Skin of body (tissue), 2 donors: ENCODE data around the gene RNU6-9. TPM values are rescaled to one million over a fixed set of nuclear protein-coding genes. Genes with fewer than 3 reads are reported as not detected.
"Not testable (repeated sequence)": the region's sequence is repeated elsewhere in the genome, so short reads cannot be mapped to it uniquely, and the experiment has no call there.

Experiments used
- DNase-seq: peaks from one replicate; lab custom pipeline; 2025; lab: John Stamatoyannopoulos, UW
- total RNA-seq: library from RNA; depleted of rRNA; stranded (reverse); fragments of >200 nt; gene quantifications from one replicate; pipeline ENCODE4 v1.2.3, GENCODE V29; 2014

Gene RNU6-9
- total RNA-seq, 1 donor from 2014 or later, result not detected

DNA sequence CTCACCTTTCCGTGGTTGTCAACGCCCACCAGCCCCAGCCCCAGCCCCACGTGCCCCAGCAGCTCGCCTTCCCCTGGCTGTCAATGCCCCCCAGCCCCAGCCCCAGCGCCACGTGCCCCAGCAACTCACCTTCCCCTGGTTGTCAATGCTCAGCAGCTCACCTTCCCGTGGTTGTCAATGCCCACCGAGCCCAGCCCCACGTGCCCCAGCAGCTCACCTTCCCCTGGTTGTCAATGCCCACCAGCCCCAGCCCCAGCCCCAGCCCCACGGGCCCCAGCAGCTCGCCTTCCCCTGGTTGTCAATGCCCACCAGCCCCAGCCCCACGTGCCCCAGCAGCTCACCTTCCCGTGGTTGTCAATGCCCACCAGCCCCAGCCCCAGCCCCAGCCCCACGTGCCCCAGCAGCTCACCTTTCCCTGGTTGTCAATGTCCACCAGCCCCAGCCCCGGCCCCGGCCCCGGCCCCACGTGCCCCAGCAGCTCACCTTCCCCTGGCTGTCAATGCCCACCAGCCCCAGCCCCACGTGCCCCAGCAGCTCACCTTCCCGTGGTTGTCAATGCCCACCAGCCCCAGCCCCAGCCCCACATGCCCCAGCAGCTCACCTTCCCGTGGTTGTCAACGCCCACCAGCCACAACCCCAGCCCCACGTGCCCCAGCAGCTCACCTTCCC is 15.2 kb upstream of the RNU6-9 start:
- DNase-seq, result not testable (repeated sequence)

DNA sequence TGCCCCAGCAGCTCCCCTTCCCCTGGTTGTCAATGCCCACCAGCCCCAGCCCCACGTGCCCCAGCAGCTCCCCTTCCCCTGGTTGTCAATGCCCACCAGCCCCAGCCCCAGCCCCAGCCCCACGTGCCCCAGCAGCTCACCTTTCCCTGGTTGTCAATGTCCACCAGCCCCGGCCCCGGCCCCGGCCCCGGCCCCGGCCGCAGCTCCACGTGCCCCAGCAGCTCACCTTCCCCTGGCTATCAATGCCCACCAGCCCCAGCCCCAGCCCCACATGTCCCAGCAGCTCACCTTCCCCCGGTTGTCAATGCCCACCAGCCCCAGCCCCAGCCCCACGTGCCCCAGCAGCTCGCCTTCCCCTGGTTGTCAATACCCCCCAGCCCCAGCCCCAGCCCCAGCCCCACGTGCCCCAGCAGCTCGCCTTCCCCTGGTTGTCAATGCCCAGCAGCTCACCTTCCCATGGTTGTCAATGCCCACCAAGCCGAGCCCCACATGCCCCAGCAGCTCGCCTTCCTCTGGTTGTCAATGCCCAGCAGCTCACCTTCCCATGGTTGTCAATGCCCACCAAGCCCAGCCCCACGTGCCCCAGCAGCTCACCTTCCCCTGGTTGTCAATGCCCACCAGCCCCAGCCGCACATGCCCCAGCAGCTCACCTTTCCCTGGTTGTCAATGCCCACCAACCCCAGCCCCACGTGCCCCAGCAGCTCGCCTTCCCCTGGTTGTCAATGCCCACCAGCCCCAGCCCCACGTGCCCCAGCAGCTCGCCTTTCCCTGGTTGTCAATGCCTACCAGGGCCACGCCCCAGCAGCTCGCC is 14.3 kb upstream of the RNU6-9 start:
- not testable (repeated sequence) for DNase-seq

DNA sequence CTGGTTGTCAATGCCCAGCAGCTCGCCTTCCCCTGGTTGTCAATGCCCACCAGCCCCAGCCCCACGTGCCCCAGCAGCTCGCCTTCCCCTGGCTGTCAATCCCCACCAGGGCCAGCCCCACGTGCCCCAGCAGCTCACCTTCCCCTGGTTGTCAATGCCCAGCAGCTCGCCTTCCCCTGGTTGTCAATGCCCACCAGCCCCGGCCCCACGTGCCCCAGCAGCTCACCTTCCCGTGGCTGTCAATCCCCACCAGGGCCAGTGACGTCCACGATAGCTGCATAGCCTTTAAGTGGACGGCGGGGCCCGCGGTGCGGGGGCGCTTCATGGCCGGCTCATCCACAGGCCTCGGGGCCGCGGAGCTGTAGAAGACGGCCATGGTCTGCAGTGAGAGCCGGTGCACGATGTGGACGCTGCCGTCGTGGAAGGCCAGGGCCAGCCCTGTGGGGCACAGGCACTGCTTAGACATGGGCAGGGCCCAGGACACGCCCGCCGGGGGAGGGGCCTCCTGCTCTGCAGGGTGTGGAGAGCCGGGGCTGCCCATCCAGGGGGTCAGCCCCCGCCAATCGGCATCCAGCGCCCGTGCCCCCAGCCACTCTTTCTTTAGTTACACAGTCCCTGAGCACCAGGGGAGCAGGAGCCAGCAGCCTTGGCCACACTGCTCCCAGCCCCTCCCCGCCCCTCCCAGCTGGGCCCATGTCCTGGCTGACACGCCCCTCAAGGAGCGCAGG is 13.4 kb upstream of the RNU6-9 start:
- DNase-seq, result no peak

DNA sequence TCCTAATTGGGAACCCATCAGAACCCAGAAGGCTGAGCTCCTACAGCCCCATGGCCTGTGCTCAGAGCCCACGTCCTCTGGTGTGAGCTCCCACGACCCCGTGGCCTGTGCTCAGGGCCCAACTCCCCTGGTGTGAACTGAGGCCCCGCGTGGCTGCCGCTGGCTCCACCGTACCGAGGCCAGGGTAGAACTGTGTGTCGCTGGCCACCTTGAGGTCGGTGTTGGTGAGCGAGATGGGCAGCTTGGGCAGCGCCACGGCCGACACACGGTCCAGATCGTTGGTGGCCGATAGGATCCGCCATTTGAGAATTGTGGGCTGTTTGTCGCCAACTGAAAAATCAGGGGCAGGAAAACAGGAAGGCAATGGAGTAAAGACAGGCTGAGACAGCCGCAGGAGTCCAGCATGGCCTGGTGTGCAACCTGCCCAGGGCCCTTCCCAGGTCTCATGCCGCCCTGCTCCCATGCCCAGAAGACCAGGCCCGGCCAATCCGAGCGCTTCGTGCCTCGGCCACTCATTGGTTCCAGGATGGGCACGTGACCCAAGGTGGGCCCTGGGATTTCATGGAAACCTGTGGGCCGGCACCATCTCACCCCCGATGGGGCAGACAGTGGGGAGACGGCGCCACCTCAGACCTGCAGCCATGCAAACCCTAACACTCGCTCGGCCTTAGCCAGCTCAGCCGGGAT is 11.8 kb upstream of the RNU6-9 start:
- no peak for DNase-seq

DNA sequence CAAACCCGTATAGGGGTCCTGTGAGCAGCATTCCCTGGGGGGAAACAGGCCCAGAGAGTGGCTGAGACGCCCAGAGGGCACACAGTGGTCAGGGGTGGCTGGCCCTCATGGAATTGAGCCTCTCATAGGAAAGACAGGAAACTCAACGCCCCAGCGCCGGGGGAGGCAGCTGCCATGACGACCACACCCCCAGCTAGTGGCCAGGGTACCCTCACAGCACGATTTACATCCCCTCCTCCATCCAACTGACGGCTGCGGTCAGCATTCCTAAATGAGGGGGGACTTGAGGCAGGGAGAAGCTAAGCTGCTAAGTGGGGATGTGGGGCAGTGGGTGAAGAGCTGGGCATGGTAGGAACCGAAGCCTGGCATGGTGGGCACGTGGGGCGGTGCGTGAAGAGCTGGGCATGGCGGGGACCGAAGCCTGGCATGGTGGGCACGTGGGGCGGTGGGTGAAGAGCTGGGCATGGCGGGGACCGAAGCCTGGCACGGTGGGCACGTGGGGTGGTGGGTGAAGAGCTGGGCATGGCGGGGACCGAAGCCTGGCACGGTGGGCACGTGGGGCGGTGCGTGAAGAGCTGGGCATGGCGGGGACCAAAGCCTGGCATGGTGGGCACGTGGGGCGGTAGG is 10.3 kb upstream of the RNU6-9 start:
- no peak for DNase-seq

DNA sequence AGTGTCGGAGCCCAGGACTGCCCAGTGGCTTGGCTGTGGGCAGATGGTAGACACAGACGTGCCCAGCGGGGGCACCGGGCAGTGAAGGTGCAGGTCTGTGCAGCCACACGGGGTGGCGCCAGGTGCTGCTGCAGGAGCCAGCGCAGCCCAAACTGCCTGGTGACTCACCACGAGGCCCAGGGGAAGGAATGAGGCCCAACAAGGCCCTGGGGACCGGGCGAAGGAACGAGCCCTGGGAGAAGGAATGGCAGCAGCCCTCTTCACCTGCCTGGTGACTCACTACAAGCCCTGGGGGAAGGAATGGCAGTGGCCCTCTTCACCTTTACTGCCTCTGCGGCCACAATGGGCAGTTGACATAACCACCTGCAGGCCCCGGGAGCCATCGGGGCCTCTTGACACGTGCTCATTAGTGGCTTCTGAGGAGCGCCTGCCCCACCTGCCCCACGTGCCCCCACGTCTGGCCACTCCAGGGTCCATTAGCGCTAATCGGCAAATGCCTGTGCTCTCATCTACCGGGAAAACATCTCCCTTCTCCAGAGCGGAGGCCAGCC is 9.5 kb upstream of the RNU6-9 start:
- no peak for DNase-seq

DNA sequence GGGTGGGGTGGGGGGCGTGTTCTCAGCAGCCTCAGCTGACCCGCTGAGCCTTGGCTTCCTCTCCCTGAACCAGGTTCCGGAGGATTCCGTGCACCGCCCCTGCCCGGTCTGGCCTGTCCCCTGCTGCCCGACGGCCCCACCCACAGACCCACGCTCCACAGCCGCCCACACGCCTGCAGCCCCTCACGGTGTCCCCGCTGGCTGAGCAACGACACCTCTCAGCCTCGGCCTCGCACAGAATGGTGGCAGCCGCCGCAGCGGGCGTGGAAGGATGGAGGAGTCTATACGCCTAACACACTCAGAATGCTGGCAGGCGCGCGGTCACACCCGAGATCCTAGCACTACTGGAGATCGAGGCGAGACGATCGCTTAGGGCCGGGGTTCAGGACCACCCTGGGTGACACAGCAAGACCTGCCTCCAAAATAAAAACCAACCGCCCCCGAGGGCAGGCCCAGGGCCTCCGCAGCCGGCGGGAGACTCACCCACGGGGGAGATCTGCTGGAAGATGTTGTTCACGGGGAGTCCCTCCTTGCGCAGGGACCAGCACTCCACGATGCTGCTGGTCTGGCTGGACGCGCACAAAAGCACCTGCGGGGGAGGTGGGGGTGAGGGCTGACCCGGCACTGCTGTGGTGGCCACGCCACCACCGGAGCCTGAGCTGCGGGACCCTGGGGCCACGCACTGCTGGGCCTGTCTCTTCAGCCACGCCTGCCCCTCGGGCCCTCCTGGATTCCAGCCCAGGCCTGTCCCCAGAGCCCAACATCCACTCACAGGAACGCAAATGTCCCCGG is 8.7 kb upstream of the RNU6-9 start:
- DNase-seq, result no peak

DNA sequence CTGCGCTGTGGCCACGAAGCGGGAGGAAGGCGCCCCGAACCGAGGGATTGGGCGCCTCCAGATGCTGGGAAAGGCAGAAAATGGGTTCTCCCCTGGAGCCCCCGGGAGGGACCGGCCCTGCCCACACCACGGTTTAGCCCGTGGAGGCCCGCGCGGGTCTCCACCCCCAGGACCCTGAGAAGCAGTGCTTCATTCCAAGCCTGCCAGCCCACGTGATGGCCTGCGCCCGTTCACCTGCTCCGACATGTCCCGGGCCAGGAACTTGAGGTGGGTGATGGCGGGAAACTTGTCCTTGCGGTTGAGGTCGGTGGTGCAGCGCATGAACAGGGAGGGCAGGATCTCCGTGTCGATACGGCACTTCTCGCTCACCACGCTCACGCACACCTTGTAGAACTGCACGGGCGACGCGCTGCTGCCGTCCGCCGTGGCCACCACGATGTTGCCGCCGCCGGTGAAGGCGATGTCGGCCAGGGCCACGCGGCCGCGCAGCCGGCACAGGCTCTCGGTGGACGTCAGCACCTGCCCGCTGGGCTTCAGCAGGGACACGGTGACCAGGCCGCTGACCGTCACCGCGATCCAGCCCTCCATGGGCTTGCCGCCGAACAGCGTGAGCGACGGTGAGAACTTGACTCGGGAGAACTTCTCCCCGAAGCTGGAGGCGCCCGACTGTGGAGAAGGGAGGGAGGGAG is 7.6 kb upstream of the RNU6-9 start:
- DNase-seq, result no peak

DNA sequence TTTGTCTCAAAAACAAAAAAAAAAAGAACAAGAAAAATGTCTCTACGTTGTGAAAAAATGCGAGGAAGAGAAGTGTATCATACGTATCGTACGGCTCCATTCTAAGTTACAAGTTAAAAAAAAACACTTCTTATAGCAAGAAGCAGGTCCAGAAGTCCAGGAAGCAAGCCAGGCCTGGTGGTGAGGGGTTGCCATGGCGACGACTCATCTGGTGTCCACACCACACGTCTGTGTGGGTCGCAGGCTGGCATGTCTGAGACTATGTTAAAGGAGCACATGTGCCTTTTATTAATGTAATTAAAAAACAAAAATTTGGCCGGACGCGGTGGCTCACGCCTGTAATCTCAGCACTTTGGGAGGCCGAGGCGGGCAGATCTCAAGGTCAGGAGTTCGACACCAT is 6.2 kb upstream of the RNU6-9 start:
- DNase-seq, result no peak

DNA sequence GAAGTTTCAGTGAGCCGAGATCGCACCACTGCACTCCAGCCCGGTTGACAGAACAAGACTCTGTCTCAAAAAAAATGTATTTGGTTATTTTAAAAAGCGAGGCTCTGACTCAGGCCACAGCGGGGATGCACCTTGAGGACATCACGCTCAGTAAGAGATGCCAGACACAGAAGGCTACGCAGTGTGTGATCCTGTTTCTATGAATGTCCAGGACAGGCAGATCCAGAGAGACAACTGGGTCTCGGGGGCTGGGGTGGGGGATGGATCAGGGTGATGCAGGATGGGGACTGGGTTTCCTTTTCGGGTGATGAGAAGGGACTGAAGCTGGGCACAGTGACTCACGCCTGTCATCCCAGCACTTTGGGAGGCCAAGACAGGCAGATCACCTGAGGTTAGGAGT is 5.7 kb upstream of the RNU6-9 start:
- no peak for DNase-seq

DNA sequence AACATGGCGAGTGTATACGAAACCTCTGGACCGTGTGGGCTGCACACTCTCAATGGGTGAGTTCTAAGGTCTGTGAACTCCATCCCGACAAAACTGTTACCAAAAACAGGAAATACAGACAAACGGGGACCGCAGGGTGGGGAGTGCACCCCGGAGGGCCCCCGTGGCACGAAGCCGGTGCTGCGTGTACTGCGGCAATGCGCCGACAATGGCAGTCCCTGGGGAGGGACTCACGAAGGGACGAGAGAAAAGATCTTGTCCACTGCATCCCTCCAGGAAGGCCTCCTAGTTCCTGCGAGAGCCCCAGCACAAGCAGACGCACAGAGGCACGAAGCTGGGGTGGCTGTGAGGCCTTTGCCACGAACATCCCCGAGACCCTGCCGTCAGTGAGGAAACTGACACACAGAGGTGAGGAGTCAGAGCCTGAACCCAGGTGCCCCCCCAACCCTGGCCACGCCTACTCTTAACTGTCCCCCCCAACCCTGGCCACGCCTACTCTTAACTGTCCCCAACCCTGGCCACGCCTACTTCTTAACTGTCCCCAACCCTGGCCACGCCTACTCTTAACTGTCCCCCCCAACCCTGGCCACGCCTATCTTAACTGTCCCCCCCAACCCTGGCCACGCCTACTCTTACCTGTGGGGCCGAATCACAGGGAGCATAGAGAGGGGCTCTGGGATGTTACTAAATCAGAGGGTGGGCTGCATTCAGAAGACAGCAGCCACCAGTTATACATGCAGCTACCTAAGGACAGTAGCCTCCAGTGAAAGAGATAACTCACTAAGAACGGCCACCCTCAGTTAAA is 4.5 kb upstream of the RNU6-9 start:
- no peak for DNase-seq

DNA sequence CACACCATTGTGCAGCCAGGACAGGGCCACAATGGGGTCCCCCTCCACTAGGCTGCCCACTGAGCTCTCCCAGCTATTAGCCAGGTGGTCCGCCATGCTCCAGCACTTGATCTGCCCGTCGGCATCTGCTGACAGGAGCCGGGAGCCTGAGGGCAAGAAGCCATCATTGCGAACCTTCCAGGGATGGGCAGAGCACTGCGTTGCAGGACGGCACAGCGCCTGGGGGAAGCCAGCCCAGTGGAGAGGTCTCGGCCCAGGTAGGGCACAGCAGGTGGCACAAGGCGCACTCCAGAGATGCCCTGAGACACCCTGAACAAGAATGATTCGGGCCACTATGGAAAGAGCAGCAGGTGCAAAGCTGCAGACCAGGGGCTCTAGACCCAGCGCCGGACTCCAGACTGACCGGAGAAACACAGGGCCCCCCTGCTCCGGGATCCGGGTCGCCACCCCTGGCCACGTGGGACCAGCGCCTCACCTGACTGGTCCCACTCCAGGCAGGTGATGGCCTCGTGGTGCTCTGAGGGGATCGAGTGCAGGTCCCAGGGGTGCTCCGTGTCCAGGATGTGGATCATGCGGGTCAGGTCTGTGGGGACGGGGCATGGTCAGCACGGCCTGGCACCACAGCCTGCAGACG is 3.5 kb upstream of the RNU6-9 start:
- no peak for DNase-seq

DNA sequence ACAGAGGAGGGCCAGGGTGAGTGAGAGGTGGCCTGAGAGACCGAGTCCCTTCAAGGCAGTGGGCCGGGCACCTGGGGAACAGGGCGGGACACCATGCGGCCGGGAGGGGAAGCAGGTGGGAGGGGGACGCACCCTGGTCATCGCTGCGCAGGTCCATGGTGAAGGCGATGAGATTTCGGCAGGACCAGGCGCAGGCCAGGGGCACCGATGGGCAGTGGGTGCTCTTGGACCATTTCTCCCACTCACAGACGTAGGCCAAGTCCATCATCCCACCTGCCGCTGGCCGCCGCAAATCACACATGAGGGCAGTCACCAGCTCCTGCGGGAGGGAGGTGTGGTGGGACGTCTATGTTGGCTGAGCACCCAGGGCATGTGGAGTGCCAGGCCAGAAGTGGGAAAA is 2.5 kb upstream of the RNU6-9 start:
- no peak for DNase-seq

DNA sequence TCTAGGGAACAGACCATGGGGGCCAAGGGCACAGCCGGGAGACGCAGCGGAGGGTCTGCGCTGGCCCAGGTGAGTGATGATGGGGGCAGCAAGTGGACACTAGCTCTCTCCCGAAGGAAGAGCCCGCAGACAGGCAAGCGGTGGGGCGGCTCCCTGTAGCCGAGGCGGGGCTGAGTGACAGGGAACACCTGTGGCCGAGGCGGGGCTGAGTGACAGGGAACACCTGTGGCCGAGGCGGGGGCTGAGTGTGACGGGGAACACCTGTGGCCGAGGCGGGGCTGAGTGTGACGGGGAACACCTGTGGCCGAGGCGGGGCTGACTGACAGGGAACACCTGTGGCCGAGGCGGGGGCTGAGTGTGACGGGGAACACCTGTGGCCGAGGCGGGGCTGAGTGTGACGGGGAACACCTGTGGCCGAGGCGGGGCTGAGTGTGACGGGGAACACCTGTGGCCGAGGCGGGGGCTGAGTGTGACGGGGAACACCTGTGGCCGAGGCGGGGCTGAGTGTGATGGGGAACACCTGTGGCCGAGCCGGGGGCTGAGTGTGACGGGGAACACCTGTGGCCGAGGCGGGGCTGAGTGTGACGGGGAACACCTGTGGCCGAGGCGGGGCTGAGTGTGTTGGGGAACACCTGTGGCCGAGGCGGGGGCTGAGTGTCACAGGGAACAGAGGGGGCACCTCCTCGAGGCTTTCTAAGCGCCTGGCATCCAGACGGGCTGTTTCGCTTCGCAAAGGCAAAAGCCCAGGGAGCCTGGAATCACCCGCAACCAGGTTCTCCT is 1.7 kb upstream of the RNU6-9 start:
- not testable (repeated sequence) for DNase-seq

DNA sequence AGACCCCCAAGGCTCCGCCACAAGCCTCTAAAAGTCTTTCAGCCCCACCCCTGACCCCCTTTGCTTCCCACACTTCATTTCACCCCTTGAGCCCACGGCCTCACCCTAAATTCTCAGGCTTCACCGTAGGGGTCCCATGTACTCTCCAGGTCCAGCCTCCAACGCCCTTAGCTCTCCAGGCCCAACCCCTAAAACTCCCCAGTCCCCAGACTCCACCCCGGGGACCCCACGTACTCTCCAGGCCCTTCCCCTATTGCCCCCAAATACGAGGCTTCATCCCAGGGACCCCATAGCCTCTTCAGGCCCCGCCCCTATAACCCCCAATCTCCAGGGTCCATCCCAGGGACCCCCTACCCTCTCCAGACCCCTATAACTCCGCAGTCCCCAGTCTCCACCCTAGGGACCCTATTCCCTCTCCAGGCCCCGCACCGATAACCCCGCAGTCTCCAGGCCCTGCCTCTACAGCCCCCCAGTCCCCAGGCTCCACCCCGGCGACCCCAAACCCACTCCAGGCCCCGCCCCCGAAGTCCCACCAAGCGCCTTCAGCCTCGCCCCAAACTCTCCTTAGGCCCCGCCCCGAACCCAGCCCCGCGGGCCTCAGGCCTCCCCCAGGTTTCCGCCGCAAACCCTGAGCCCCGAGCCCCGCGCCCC is 916 bp upstream of the RNU6-9 start:
- no peak for DNase-seq

DNA sequence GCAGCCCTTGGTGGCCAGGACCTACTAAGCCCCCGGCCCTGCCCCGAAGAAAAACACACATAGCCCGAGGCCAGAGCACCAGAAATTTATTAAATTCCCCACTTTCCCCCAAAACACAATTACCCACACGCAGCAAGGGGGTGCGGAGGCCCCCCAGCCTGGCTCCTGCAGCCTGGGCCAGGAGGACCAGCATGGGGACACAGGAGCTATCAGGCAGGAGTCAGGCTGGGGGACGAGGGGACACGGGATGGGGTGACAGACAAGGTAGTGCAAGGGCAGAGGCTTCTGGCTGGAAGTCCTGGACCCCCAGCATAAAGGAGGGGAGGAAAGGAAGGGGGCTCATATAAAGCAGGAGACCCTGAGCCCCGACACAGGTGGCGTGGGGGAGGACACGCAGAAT is 3.1 kb downstream of the RNU6-9 start:
- no peak for DNase-seq

DNA sequence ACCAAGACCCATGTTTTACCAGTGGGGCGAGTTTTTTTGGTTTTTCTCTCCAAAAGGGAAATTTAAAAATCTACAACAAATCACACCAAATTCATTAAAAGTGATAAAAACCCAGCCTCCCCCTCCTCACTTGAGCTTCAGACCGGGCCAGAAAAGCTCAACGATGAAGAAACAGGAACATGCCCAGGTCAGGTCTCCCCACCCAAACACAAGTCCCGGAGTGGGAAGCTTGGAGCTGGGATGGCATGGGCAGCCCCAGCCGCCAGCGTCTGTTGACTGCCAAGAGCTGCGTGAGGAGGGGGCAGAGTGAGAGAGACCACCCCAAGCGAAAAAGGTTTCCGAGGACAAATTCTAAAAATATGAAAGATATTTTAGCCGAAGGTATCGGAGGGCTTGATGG is 3.7 kb downstream of the RNU6-9 start:
- no peak for DNase-seq
